ENCODE measurements around the gene MED31. TPM values are rescaled to one million over a fixed set of nuclear protein-coding genes. Genes with fewer than 3 reads are reported as not detected.

MED31 gene
- total and polyA plus RNA-seq, 2 of the 4 experiments (the other 2 are of a cell fraction) = 5.6 to 11.6 TPM

- no peak overlapping the region for H3K23ac ChIP-seq (ENCODE audit: low read depth, low read length)
- CTCF ChIA-PET = interaction anchor here (0.5 to 1.4 kb wide), 8 partner anchors 56 to 245 kb away, joined by 3 to 9 read pairs (median 3); no protein-coding TSS in a partner anchor
Measured at GRCh38 chr17:6666077-6666521, 14.7 kb upstream of the MED31 start.

More at GRCh38 chr17:6666077-6666521, 14.7 kb upstream of the MED31 start:
- no peak overlapping the region for H4K8ac ChIP-seq (ENCODE audit: low read depth in 2 of 2, low read length in 2 of 2)
- no peak overlapping the region for H3K56ac ChIP-seq (ENCODE audit: extremely low read depth, insufficient read depth, low read length)
- H2BK15ac ChIP-seq (ENCODE audit: low read depth, low read length) = no peak overlapping the region
- H2AFZ ChIP-seq (replicated peaks; ENCODE audit: low read length, poor library complexity) = no peak overlapping the region
- ATAC-seq (ENCODE audit: low read depth) (peak; percentile 100), DNase-seq (peak; percentile 79)
- H4K20me1 ChIP-seq (ENCODE audit: insufficient read depth, low read length) = no peaks in the 10 kb centered on the region
- H2AK5ac ChIP-seq (ENCODE audit: low read depth, low read length) = no peak overlapping the region
- H3K9me3 ChIP-seq (ENCODE audit: control insufficient read depth, insufficient read depth, low read length) = no peaks in the 10 kb centered on the region
- no peaks in the 10 kb centered on the region for H3K79me1 ChIP-seq (ENCODE audit: low read depth in 1 of 2, low read length in 2 of 2)
- POLR2A ChIA-PET (ENCODE audit: unreplicated experiment) = no interaction called here
- no peaks in the 10 kb centered on the region for H3K36me3 ChIP-seq (ENCODE audit: control insufficient read depth, insufficient read depth, low read length)
- H2BK120ac ChIP-seq (ENCODE audit: low read depth, low read length) = no peak overlapping the region
- dilution Hi-C loops (cut with HindIII; ENCODE audit: low sequenced_read_pairs, unreplicated experiment) = no loop called here
- no peak overlapping the region for H3K4ac ChIP-seq (ENCODE audit: low read depth, low read length)
- 0% methylated on average over 3 of the region's 9 CpGs; no CpG with 5 or more reads in 1 of the 2 experiments for WGBS, 2 experiments (ENCODE audit: extremely low coverage in 2 of 2, insufficient read length in 1 of 2)
- no peak overlapping the region for H3K14ac ChIP-seq (replicated peaks; ENCODE audit: low read depth, low read length)
- TF ChIP-seq CHD1 (IDR thresholded peaks at IDR 0.05; ENCODE audit: low read depth, low read length) = no peak
- peak; percentile 94 for TF ChIP-seq SMC3 (IDR thresholded peaks at IDR 0.05; ENCODE audit: low read depth, low read length)
- peak; percentile 97 for TF ChIP-seq CTCF (conservative IDR thresholded peaks at IDR 0.05; ENCODE audit: low read depth, low read length)
- TF ChIP-seq MXI1 (IDR thresholded peaks at IDR 0.05; ENCODE audit: borderline replicate concordance, low read depth, low read length) = no peak
- no peak for TF ChIP-seq USF2 (IDR thresholded peaks at IDR 0.05; ENCODE audit: low read depth, low read length)
- TF ChIP-seq CEBPB (IDR thresholded peaks at IDR 0.05; ENCODE audit: low read depth, low read length) = no peak
- peak; percentile 29; the same call in 1 of the 2 replicates for TF ChIP-seq MAZ (IDR thresholded peaks at IDR 0.05; ENCODE audit: borderline replicate concordance, low read depth, low read length)
- no peak for TF ChIP-seq BHLHE40 (IDR thresholded peaks at IDR 0.05; ENCODE audit: low read depth, low read length)
- peak; percentile 98 for TF ChIP-seq RAD21 (IDR thresholded peaks at IDR 0.05; ENCODE audit: low read length)
- no peak for TF ChIP-seq ELK1 (IDR thresholded peaks at IDR 0.05; ENCODE audit: borderline replicate concordance, low read depth, low read length)
- no peak overlapping the region for H3K27ac ChIP-seq (ENCODE audit: insufficient read depth, low read length)
- H2AK9ac ChIP-seq (replicated peaks; ENCODE audit: low read depth, low read length, poor library complexity) = no peak overlapping the region
- in situ Hi-C loops (cut with MboI; ENCODE audit: low sequenced_read_pairs) = loop anchor here (10.0 kb wide), 3 partner anchors 129 to 349 kb away; partner anchors contain the start of genes RNASEK and TEKT1
- H3K27me3 ChIP-seq (ENCODE audit: control insufficient read depth, insufficient read depth, low read length) = peaks cover 29% of the 10 kb centered on the region
- no peaks in the 10 kb centered on the region for H3K4me1 ChIP-seq (ENCODE audit: control insufficient read depth, insufficient read depth, low read length)
- H2BK5ac ChIP-seq (ENCODE audit: low read depth, low read length, poor library complexity, severe bottlenecking) = no peak overlapping the region
- intact Hi-C loops (cut with micrococcal nuclease) = loop anchor here (1.0 to 10.0 kb wide), 7 partner anchors 89 to 356 kb away; partner anchors contain the start of gene XAF1
- no peak overlapping the region for H3K18ac ChIP-seq (ENCODE audit: low read depth, low read length)
- no peak overlapping the region for H3K4me2 ChIP-seq (ENCODE audit: low read depth, low read length)
- no peak overlapping the region for H2BK20ac ChIP-seq (ENCODE audit: low read depth, low read length)
- H3K9ac ChIP-seq (ENCODE audit: low read depth, low read length) = no peak overlapping the region
- no peaks in the 10 kb centered on the region for H3K9me1 ChIP-seq (ENCODE audit: insufficient read depth, low read length)
- no peak overlapping the region for H4K5ac ChIP-seq (ENCODE audit: low read depth, low read length)
- BruUV-seq (replicated peaks) = no TSS peak
- no peak overlapping the region for H4K91ac ChIP-seq (ENCODE audit: insufficient read depth, low read depth, low read length)
- no peak overlapping the region for H3K4me3 ChIP-seq (ENCODE audit: insufficient read depth, low read depth, low read length)
